PC-3 (cell line): ENCODE data around the gene PDIA5.

Source experiments
- CTCF ChIP-seq: fragments of 300-600 bp; sonication (generic); conservative IDR thresholded peaks from 2 replicates; pipeline ENCODE4 v1.5.1; 2017; ENCODE audit warnings: antibody characterized with exemption, low read depth, mild to moderate bottlenecking, low read length
- EZH2phosphoT487 ChIP-seq: fragments of 300-600 bp; sonication (generic); IDR thresholded peaks from 2 replicates; pipeline ENCODE4 v1.6.1; 2018; ENCODE audit warnings: mild to moderate bottlenecking, antibody characterized with exemption, low read length, borderline replicate concordance

- TF ChIP-seq CTCF (no peak), EZH2phosphoT487 (no peak)
These were observed 100.9 kb downstream of the PDIA5 start for GRCh38 chr3:123167686-123168085.
